ENCODE data around the gene CNTN5. TPM values are rescaled to one million over a fixed set of nuclear protein-coding genes. Genes with fewer than 3 reads are reported as not detected.

Gene CNTN5
- total RNA-seq, 1 experiment from 2014 or later, result not detected

DNA sequence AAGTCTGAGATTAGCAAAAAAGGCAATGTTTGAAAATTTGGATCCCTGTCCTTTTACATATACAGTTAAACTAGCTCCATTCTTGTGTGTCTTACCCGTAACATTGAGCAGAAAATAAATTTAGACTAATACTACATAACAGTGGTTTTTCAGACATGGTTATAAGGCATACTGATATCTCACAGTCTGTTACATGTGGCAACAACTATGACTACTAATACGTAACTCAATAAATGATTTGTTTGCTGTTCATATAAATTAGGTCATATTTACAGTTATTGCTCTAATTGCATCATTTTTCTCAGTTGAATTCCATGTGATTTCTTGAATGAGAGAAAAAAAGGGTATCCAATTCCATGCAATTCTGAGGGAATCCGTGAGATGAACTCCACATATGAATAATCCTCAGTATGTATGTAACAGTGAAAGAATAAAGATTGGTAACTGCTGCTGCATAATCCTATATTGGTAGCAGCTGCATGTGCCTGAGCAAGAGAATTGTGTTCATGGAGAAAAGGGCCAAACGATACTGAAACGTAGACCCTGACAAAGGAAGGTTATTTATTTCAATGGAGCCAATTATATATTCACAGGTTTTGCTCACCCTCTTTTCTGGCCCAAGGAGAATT lies 1275.4 kb downstream of the CNTN5 start:
- Mint-ChIP-seq H3K36me3 (ENCODE audit: insufficient read depth in 1 of 3, low read depth in 3 of 3) (no peaks in the 10 kb centered on the region), H3K27ac (peak overlapping the region in 1 of 3 experiments; percentile 83; a peak in 2 of 7 replicates), H3K9me3 (no peaks in the 10 kb centered on the region), H3K27me3 (ENCODE audit: low read depth) (no peaks in the 10 kb centered on the region), H3K4me3 (no peak overlapping the region), H3K4me1 (peaks cover 21 to 29% of the 10 kb centered on the region in 2 experiments)
- Histone ChIP-seq H2AK5ac (ENCODE audit: insufficient read length, low read length) (no peak overlapping the region), H3K14ac (ENCODE audit: insufficient read depth, low read length) (no peak overlapping the region), H2BK120ac (ENCODE audit: low read depth, low read length, poor library complexity, severe bottlenecking) (no peak overlapping the region), H2BK15ac (ENCODE audit: low read depth, low read length) (no peak overlapping the region), H3K4ac (ENCODE audit: low read depth, low read length) (no peak overlapping the region), H2AFZ (ENCODE audit: low read length) (no peak overlapping the region), H3K27me3 (ENCODE audit: insufficient read depth, low read length) (no peaks in the 10 kb centered on the region), H4K8ac (replicated peaks; ENCODE audit: insufficient read length, low read depth, low read length) (no peak overlapping the region), H4K5ac (ENCODE audit: insufficient read length, low read depth, low read length) (no peak overlapping the region), H3K9me3 (ENCODE audit: control insufficient read depth, low read depth, low read length) (no peaks in the 10 kb centered on the region), H3K23ac (ENCODE audit: insufficient read length, low read depth, low read length) (no peak overlapping the region), H3K4me1 (ENCODE audit: insufficient read depth, low read length) (no peaks in the 10 kb centered on the region; the same call in 1 of the 2 replicates), H3K9ac (ENCODE audit: extremely low read depth, insufficient read length, low read length) (no peak overlapping the region), H4K91ac (ENCODE audit: insufficient read length, low read depth, low read length) (no peak overlapping the region), H3K79me2 (ENCODE audit: insufficient read depth, low read length) (no peaks in the 10 kb centered on the region), H2BK5ac (ENCODE audit: insufficient read length, low read length) (no peak overlapping the region), H4K20me1 (ENCODE audit: control insufficient read depth, insufficient read depth, insufficient read length) (no peaks in the 10 kb centered on the region), H2BK12ac (ENCODE audit: insufficient read length, low read depth, low read length) (no peak overlapping the region), H3K23me2 (ENCODE audit: insufficient read length, low read depth, low read length, poor library complexity, severe bottlenecking) (no peaks in the 10 kb centered on the region), H3T11ph (ENCODE audit: low read length) (no peak overlapping the region), H3K79me1 (ENCODE audit: insufficient read depth, low read depth, low read length, poor library complexity, severe bottlenecking) (no peaks in the 10 kb centered on the region), H3K4me2 (ENCODE audit: insufficient read depth, insufficient read length, low read length) (no peak overlapping the region), H3K18ac (ENCODE audit: insufficient read length, low read depth, low read length) (no peak overlapping the region), H2BK20ac (ENCODE audit: low read depth, low read length, poor library complexity, severe bottlenecking) (no peak overlapping the region), H3K56ac (ENCODE audit: insufficient read length, low read depth, low read length) (no peak overlapping the region), H3K27ac (ENCODE audit: insufficient read length, low read depth, low read length) (no peak overlapping the region)
- TF ChIP-seq, protein P1, sequence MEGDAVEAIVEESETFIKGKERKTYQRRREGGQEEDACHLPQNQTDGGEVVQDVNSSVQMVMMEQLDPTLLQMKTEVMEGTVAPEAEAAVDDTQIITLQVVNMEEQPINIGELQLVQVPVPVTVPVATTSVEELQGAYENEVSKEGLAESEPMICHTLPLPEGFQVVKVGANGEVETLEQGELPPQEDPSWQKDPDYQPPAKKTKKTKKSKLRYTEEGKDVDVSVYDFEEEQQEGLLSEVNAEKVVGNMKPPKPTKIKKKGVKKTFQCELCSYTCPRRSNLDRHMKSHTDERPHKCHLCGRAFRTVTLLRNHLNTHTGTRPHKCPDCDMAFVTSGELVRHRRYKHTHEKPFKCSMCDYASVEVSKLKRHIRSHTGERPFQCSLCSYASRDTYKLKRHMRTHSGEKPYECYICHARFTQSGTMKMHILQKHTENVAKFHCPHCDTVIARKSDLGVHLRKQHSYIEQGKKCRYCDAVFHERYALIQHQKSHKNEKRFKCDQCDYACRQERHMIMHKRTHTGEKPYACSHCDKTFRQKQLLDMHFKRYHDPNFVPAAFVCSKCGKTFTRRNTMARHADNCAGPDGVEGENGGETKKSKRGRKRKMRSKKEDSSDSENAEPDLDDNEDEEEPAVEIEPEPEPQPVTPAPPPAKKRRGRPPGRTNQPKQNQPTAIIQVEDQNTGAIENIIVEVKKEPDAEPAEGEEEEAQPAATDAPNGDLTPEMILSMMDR (conservative IDR thresholded peaks at IDR 0.05), result no peak
- WGBS (ENCODE audit: extremely low coverage, insufficient read length, low lambda C conversion rate), result no CpG with 5 or more reads among the region's 5 CpGs
- no peak for DNase-seq
